Endothelial cell of umbilical vein (primary cell): ENCODE measurements around the gene MYO18A. TPM values are rescaled to one million over a fixed set of nuclear protein-coding genes. Genes with fewer than 3 reads are reported as not detected.

ENCODE experiments used
- BruUV-seq: library from RNA; stranded (reverse); fragments of 400-500 nt; replicated peaks from 2 replicates; lab custom pipeline; 2021; lab: Mats Ljungman, UMichigan
- CTCF ChIA-PET: fragments of 300-600, 350-600 bp; sonication (Branson Sonifier 250); formaldehyde crosslinking; loops from one replicate; lab custom pipeline; 2021; ENCODE audit warnings: antibody characterized with exemption, inconsistent platforms; lab: Charles Lee
- POLR2A ChIA-PET: fragments of 300-600, 350-600 bp; sonication (Branson Sonifier 250); formaldehyde crosslinking; loops from one replicate; lab custom pipeline; 2021; ENCODE audit warnings: antibody characterized with exemption, inconsistent platforms; lab: Charles Lee
- DNase-seq: peaks from one replicate; pipeline ENCODE4 v3.0.0-alpha.2; 2011; ENCODE audit warnings: low read depth, low spot score
- FAIRE-seq: peaks from 2 replicates; lab custom pipeline; 2011; peaks lifted over from hg19 to GRCh38; lab: Jason Lieb, UNC
- H2AFZ ChIP-seq: 2 replicates; pipeline ENCODE4 v1.6.0; 2012; ENCODE audit warnings: low read depth, low read length, control low read depth, inconsistent platforms
- H3K27ac ChIP-seq: 2 replicates; pipeline ENCODE4 v1.5.1; 2011; ENCODE audit warnings: low read depth, mild to moderate bottlenecking, control low read depth, low read length, moderate library complexity; ENCODE audit not compliant: insufficient read depth
- H3K27me3 ChIP-seq, 2 experiments: 2 replicates each; pipeline versions ENCODE4 v1.6.0 to v1.6.1; 2011; ENCODE audit warnings: low read length in 2 of 2, mixed read lengths in 1 of 2; ENCODE audit not compliant: control insufficient read depth in 2 of 2, insufficient read depth in 2 of 2
- H3K36me3 ChIP-seq, 2 experiments: 2 replicates in 1 of 2; 3 replicates in 1 of 2; pipeline ENCODE4 v1.5.1; 2011; ENCODE audit warnings: low read length in 2 of 2, mild to moderate bottlenecking in 1 of 2, moderate library complexity in 1 of 2; ENCODE audit not compliant: control insufficient read depth in 2 of 2, insufficient read depth in 2 of 2; ENCODE audit errors: extremely low read depth in 1 of 2
- H3K4me1 ChIP-seq: 3 replicates; pipeline ENCODE4 v1.5.1; 2011; ENCODE audit warnings: mild to moderate bottlenecking, low read length; ENCODE audit not compliant: control insufficient read depth, insufficient read depth; ENCODE audit errors: extremely low read depth
- H3K4me2 ChIP-seq: 2 replicates; pipeline ENCODE4 v1.6.1; 2011; ENCODE audit warnings: low read length, control low read depth, mixed read lengths; ENCODE audit not compliant: insufficient read depth
- H3K4me3 ChIP-seq, 3 experiments: fragments of 200-600 bp in 1 of 3; sonication (generic), shearing (Covaris generic) in 1 of 3; replicated peaks in 1 of 3; 2 replicates each; pipeline ENCODE4 v1.5.1; 2011 to 2016; ENCODE audit warnings: control low read depth in 3 of 3, low read length in 3 of 3, mild to moderate bottlenecking in 2 of 3, inconsistent platforms in 1 of 3, low read depth in 1 of 3, moderate library complexity in 1 of 3; ENCODE audit not compliant: insufficient read depth in 1 of 3
- H3K79me2 ChIP-seq: 2 replicates; pipeline ENCODE4 v1.6.0; 2012; ENCODE audit warnings: low read length, inconsistent platforms; ENCODE audit not compliant: control insufficient read depth, insufficient read depth
- H3K9ac ChIP-seq: replicated peaks from 2 replicates; pipeline ENCODE3; 2011; ENCODE audit warnings: low read length, control low read depth; ENCODE audit not compliant: insufficient read depth; ENCODE audit errors: extremely low read depth
- H3K9me1 ChIP-seq: replicated peaks from 3 replicates; pipeline ENCODE4 v1.6.0; 2011; ENCODE audit warnings: mild to moderate bottlenecking, low read length; ENCODE audit not compliant: control insufficient read depth, insufficient read depth; ENCODE audit errors: extremely low read depth
- H3K9me3 ChIP-seq: replicated peaks from 2 replicates; pipeline ENCODE4 v1.5.1; 2012; ENCODE audit warnings: low read length, inconsistent platforms; ENCODE audit not compliant: control insufficient read depth, insufficient read depth
- H4K20me1 ChIP-seq: replicated peaks from 2 replicates; pipeline ENCODE3; 2011; ENCODE audit warnings: mild to moderate bottlenecking, low read length; ENCODE audit not compliant: control insufficient read depth, insufficient read depth; ENCODE audit errors: extremely low read depth
- CTCF ChIP-seq, 2 donors: IDR thresholded peaks; 1 replicate in 1 of 2; 2 replicates in 1 of 2; pipeline ENCODE4 v1.5.1; 2011; ENCODE audit warnings: low read length in 2 of 2, mild to moderate bottlenecking in 2 of 2, moderate library complexity in 2 of 2, control low read depth in 1 of 2, inconsistent platforms in 1 of 2, low read depth in 1 of 2; ENCODE audit not compliant: insufficient read depth in 1 of 2; ENCODE audit errors: extremely low read depth in 1 of 2
- EZH2 ChIP-seq: IDR thresholded peaks from 2 replicates; pipeline ENCODE4 v1.6.1; 2012; ENCODE audit warnings: borderline replicate concordance, low read depth, mild to moderate bottlenecking, moderate library complexity, low read length, inconsistent platforms; ENCODE audit not compliant: severe bottlenecking
- FOS ChIP-seq: IDR thresholded peaks from 2 replicates; pipeline ENCODE4 v1.6.1; 2011; ENCODE audit warnings: mild to moderate bottlenecking, low read length, moderate library complexity, borderline replicate concordance; ENCODE audit not compliant: insufficient read depth
- GATA2 ChIP-seq: IDR thresholded peaks from 2 replicates; pipeline ENCODE4 v1.7.0; 2011; ENCODE audit warnings: low read depth, mild to moderate bottlenecking, moderate library complexity, mixed read lengths, low read length; ENCODE audit not compliant: insufficient read length, insufficient read depth
- JUN ChIP-seq: IDR thresholded peaks from 2 replicates; pipeline ENCODE4 v1.6.1; 2011; ENCODE audit warnings: borderline replicate concordance, low read depth; ENCODE audit not compliant: insufficient read length, insufficient read depth
- MYC ChIP-seq: IDR thresholded peaks from one replicate; pipeline ENCODE4 v1.6.1; 2011; ENCODE audit warnings: mild to moderate bottlenecking, low read depth, low read length
- POLR2A ChIP-seq: IDR thresholded peaks from 2 replicates; pipeline ENCODE4 v1.6.1; 2012; ENCODE audit warnings: low read depth, mild to moderate bottlenecking, control low read depth, low read length
- POLR2AphosphoS5 ChIP-seq: IDR thresholded peaks from 2 replicates; pipeline ENCODE4 v1.6.1; 2012; ENCODE audit warnings: low read depth, mild to moderate bottlenecking, control low read depth, low read length, moderate library complexity; ENCODE audit not compliant: insufficient read depth
- dilution Hi-C: fragments of 300-500 bp; cut with MboI; formaldehyde crosslinking; loops from one replicate; pipeline ENCODE4 v1.15.0; 2019; ENCODE audit warnings: low sequenced_read_pairs; ENCODE audit not compliant: extremely low pct_ligation_motif_present
- intact Hi-C: fragments of 100-400 bp; cut with micrococcal nuclease; formaldehyde crosslinking; loops from one replicate; pipeline ENCODE4 v1.10.0; 2022
- polyA plus RNA-seq, 4 experiments: library from polyadenylated mRNA; depleted of rRNA in 3 of 4; stranded (reverse) in 3 of 4; unstranded in 1 of 4; fragments of >200 nt; gene quantifications; 2 replicates each; pipeline versions ENCODE4 v1.2.1 to v1.2.3, GENCODE V29; 2011 to 2012; ENCODE audit warnings: missing spikeins in 1 of 4
- total RNA-seq: library from RNA; stranded (reverse); gene quantifications from 2 replicates; pipeline ENCODE4 v1.2.3, GENCODE V29; 2021
- TF ChIP-seq, protein P1 (sequence below): IDR thresholded peaks from 2 replicates; pipeline ENCODE4 v1.6.1; 2011; ENCODE audit not compliant: insufficient read depth, insufficient read length

The MYO18A gene
- total and polyA plus RNA-seq, 2 donors (not counting 3 experiments of a cell fraction or from before 2014, with no cell fraction given): 3.9 to 28.3 TPM

DNA sequence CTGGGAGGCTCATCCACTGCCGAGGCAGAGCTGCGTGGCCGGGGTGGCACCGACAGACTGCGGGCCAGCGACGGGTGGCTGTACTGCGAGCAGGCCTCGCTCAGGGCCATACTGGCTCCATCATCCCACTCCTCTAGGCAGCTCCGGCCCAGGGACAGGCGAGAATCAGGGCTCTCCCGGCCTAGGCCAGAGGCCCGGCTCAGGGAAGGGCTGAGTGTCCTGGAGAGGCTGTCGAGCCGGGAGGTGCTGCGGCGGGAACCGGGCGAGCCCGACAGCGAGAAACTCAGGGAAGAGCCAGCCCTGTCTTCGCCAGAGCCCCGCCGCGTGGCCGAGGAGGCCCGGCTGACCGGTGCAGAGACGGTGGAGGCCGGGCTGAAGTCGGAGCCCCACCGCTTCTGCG, 99.9 kb downstream of the MYO18A start:
- intact Hi-C loops (no loop called here), dilution Hi-C loops (no loop called here)
- Histone ChIP-seq H3K4me3 (no peak overlapping the region), H3K79me2 (no peaks in the 10 kb centered on the region), H3K4me2 (no peak overlapping the region), H2AFZ (no peak overlapping the region), H3K9me1 (no peaks in the 10 kb centered on the region), H3K9ac (no peak overlapping the region), H3K27me3 (no peaks in the 10 kb centered on the region), H3K27ac (no peak overlapping the region), H3K9me3 (no peaks in the 10 kb centered on the region), H3K4me1 (no peaks in the 10 kb centered on the region), H3K36me3 (no peaks in the 10 kb centered on the region), H4K20me1 (no peaks in the 10 kb centered on the region)
- ChIA-PET POLR2A (no interaction called here), CTCF (interaction anchor here (1.3 to 2.6 kb wide), 3 partner anchors 31 to 115 kb away, joined by 3 to 10 read pairs (median 4); no protein-coding TSS in a partner anchor)
- no TSS peak for BruUV-seq
- no peak for FAIRE-seq
- no peak for DNase-seq
- no peak for TF ChIP-seq GATA2
- TF ChIP-seq MYC: no peak

GRCh38 chr17:29079887-29080286, 100.3 kb downstream of the MYO18A start:
- Histone ChIP-seq H3K79me2 (no peaks in the 10 kb centered on the region), H3K27me3 (no peaks in the 10 kb centered on the region), H3K4me1 (no peaks in the 10 kb centered on the region), H3K27ac (no peak overlapping the region), H3K4me2 (no peak overlapping the region), H3K9me1 (no peaks in the 10 kb centered on the region), H3K9ac (no peak overlapping the region), H4K20me1 (no peaks in the 10 kb centered on the region), H3K4me3 (no peak overlapping the region), H3K36me3 (no peaks in the 10 kb centered on the region), H2AFZ (no peak overlapping the region), H3K9me3 (no peaks in the 10 kb centered on the region)
- intact Hi-C loops (no loop called here), dilution Hi-C loops (no loop called here)
- DNase-seq (no peak), FAIRE-seq (no peak)
- no peak for TF ChIP-seq POLR2AphosphoS5
- TF ChIP-seq GATA2: no peak
- no peak for TF ChIP-seq FOS
- TF ChIP-seq POLR2A: no peak
- TF ChIP-seq MYC: no peak
- TF ChIP-seq JUN: no peak
- TF ChIP-seq, protein P1, sequence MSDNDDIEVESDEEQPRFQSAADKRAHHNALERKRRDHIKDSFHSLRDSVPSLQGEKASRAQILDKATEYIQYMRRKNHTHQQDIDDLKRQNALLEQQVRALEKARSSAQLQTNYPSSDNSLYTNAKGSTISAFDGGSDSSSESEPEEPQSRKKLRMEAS: no peak
- TF ChIP-seq EZH2: no peak
- TF ChIP-seq CTCF (IDR thresholded peaks at IDR 0.05; ENCODE audit: extremely low read depth in 1 of 2, insufficient read depth in 1 of 2, low read depth in 1 of 2, low read length in 2 of 2): no peak
- ChIA-PET CTCF (interaction anchor here (1.3 to 2.6 kb wide), 4 partner anchors 26 to 114 kb away, joined by 3 to 10 read pairs (median 4); no protein-coding TSS in a partner anchor), POLR2A (no interaction called here)
- BruUV-seq: no TSS peak
